Subcutaneous adipose tissue (tissue), 4 donors: ENCODE data around the gene TMEM256. TPM values are rescaled to one million over a fixed set of nuclear protein-coding genes. Genes with fewer than 3 reads are reported as not detected.

Experiments used
- CTCF ChIP-seq: fragments of 450-650 bp; IDR thresholded peaks from one replicate; pipeline ENCODE4 v1.5.1; 2016; ENCODE audit warnings: low read depth, mild to moderate bottlenecking, control low read depth, antibody characterized with exemption, moderate library complexity
- total RNA-seq, 4 donors: library from RNA; depleted of rRNA; stranded (reverse); fragments of >200 nt; gene quantifications; one replicate each; pipeline ENCODE4 v1.1.0, GENCODE V29; 2016

The TMEM256 gene
- total RNA-seq, 4 donors from 2014 or later = 76.7 to 134 (median 109) TPM

- no peak for TF ChIP-seq CTCF
Measured at GRCh38 chr17:7427549-7427948, 23.7 kb upstream of the TMEM256 start.

- TF ChIP-seq CTCF = no peak
Measured at GRCh38 chr17:7426896-7427489, 23.1 kb upstream of the TMEM256 start.

- TF ChIP-seq CTCF = no peak
Measured at GRCh38 chr17:7426203-7426863, 22.4 kb upstream of the TMEM256 start.

GRCh38 chr17:7425756-7426155 lies 21.9 kb upstream of the TMEM256 start:
- TF ChIP-seq CTCF = no peak

GRCh38 chr17:7425316-7425715 lies 21.4 kb upstream of the TMEM256 start, which contains the start of gene SPEM2:
TSS of gene SPEM2 (plus strand) at chr17:7425616. CDS start at chr17:7425689, 73 bp downstream.
- TF ChIP-seq CTCF = no peak

- TF ChIP-seq CTCF = no peak
Measured at GRCh38 chr17:7423679-7424078, 19.8 kb upstream of the TMEM256 start.

GRCh38 chr17:7421186-7421585 lies 17.3 kb upstream of the TMEM256 start:
- TF ChIP-seq CTCF = no peak
